ENCODE data around the gene DNMT3A. TPM values are rescaled to one million over a fixed set of nuclear protein-coding genes. Genes with fewer than 3 reads are reported as not detected.
A peak's percentile ranks its signal among the peaks of the same experiment; 100 is the strongest.

DNMT3A gene
- total RNA-seq (10 to 100 TPM; 16.4 to 30.2 (median 18.3) TPM), polyA plus RNA-seq (10 to 100 TPM in 1 of 3 donors, 1 to 10 TPM in 2; 4.4 to 21.1 (median 4.8) TPM)

DNA sequence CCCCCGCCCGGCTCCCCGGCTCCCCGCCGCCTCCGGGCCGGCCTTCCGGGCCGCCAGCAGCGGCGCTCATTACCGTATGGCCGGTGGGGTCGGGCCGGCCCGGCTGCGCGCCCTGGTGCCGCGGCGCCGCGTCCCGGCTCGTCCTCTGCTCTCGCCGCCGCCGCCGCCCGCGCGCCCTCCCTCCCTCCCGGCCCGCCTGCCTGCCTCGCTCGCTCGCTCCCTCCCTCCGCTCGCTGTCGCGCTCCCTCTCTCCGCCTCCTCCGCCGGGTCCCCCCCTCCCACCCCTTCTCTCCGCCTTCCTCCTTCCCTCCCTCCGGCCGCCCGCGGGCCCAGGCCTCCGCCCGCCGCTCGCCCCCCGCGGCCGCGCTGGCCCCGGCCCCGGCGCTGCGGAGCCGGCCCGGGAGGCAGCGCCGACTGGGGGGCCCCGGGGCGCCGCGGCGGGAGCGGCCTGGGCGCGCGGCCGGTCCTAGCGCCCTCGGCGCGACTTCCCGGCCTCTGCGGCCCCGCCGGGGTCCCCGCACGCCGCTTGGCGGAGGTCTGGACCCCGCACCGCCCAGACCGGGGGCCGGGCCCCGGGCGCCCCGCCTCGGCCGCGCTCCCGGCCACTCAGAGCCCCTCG is at the start of gene DNMT3A:
TSS of gene DNMT3A (minus strand) at position 173 of the 619 bp plus-strand sequence. CDS start 27,941 bp downstream, outside the sequence.
- Histone ChIP-seq H3K4me1 (peaks cover 0 to 44% (median 36%) of the 10 kb centered on the region in 4 donors), H3K4me3 (peak within 1 kb of the TSS; percentile 62 to 89 (median 76)), H3K9me3 (no peaks in the 10 kb centered on the region), H3K27me3 (no peaks in the 10 kb centered on the region), H3K36me3 (no peaks in the 10 kb centered on the region), H3K27ac (peak within 1 kb of the TSS; percentile 87 to 93 (median 92))
- TF ChIP-seq POLR2A (IDR thresholded peaks at IDR 0.05) (no peak), POLR2AphosphoS5 (IDR thresholded peaks at IDR 0.05) (no peak), EP300 (IDR thresholded peaks at IDR 0.05) (no peak)
- TF ChIP-seq, protein P1, sequence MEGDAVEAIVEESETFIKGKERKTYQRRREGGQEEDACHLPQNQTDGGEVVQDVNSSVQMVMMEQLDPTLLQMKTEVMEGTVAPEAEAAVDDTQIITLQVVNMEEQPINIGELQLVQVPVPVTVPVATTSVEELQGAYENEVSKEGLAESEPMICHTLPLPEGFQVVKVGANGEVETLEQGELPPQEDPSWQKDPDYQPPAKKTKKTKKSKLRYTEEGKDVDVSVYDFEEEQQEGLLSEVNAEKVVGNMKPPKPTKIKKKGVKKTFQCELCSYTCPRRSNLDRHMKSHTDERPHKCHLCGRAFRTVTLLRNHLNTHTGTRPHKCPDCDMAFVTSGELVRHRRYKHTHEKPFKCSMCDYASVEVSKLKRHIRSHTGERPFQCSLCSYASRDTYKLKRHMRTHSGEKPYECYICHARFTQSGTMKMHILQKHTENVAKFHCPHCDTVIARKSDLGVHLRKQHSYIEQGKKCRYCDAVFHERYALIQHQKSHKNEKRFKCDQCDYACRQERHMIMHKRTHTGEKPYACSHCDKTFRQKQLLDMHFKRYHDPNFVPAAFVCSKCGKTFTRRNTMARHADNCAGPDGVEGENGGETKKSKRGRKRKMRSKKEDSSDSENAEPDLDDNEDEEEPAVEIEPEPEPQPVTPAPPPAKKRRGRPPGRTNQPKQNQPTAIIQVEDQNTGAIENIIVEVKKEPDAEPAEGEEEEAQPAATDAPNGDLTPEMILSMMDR (IDR thresholded peaks at IDR 0.05), result no peak
- intact Hi-C loops (cut with DNase I), result loop anchor here (1.0 to 5.0 kb wide), 3 partner anchors 35 to 65 kb away; no protein-coding TSS in a partner anchor
- 1% methylated on average over 100 of the region's 100 CpGs for WGBS, 2 donors
- DNase-seq, result peak; percentile 88

DNA sequence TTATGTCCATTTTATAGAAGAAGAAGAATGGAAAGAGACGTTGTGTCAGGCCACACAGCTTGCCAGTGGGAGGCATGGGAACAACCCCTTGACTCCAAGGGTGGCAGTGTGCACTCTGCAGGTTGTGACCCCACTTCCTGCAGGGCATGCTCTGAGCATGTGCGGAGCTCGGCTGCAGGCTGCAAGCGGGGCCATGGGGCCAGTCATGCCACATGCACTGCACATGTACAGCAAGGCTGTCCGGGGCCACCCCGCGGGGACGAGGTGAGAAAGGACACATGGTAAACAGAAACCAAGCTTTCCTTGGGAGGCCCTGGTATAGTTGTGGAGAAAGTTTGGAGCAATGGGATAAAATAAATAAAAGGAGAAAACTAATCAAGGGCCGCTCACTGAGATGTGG is 47.4 kb upstream of the DNMT3A start:
- 97% methylated on average over 9 of the region's 9 CpGs for WGBS, 2 donors
- TF ChIP-seq, protein P1 (IDR thresholded peaks at IDR 0.05), result no peak
- no peak for TF ChIP-seq POLR2A (IDR thresholded peaks at IDR 0.05)
- H3K27me3 ChIP-seq, result no peaks in the 10 kb centered on the region
- intact Hi-C loops (cut with DNase I), result no loop called here
- H3K4me1 ChIP-seq, result no peaks in the 10 kb centered on the region
- DNase-seq, result no peak
- no peaks in the 10 kb centered on the region for H3K36me3 ChIP-seq
- H3K9me3 ChIP-seq, result no peaks in the 10 kb centered on the region
- H3K27ac ChIP-seq, result no peak overlapping the region
- no peak overlapping the region for H3K4me3 ChIP-seq

DNA sequence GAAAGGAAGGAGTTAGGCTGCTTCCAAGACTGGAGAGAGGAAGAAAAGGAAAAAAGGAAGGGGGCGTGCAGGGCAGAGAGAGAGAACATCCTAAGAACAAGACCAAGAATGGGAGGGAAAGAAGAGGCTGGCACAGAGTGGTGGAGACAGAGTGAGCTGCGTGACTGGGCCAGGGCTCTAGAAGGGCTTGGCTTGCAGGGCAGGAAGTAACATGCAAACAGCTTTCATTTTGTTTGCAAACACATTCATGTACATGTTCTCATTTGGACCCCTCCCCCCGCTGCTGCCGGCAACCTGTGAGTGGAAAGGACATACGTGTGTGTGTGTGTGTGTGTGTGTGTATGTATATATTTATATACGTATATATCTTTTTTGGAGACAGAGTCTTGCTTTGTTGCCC is 46.8 kb upstream of the DNMT3A start:
- Histone ChIP-seq H3K4me3 (no peak overlapping the region), H3K27me3 (no peaks in the 10 kb centered on the region), H3K9me3 (no peaks in the 10 kb centered on the region), H3K36me3 (no peaks in the 10 kb centered on the region), H3K27ac (no peak overlapping the region), H3K4me1 (no peaks in the 10 kb centered on the region)
- intact Hi-C loops (cut with DNase I), result no loop called here
- WGBS, 2 donors, result 76 to 84% methylated on average over 6 of the region's 6 CpGs
- no peak for DNase-seq
- no peak for TF ChIP-seq POLR2AphosphoS5 (IDR thresholded peaks at IDR 0.05)
- no peak for TF ChIP-seq EP300 (IDR thresholded peaks at IDR 0.05)
- TF ChIP-seq POLR2A (IDR thresholded peaks at IDR 0.05), result no peak
- TF ChIP-seq, protein P1 (IDR thresholded peaks at IDR 0.05), result no peak

DNA sequence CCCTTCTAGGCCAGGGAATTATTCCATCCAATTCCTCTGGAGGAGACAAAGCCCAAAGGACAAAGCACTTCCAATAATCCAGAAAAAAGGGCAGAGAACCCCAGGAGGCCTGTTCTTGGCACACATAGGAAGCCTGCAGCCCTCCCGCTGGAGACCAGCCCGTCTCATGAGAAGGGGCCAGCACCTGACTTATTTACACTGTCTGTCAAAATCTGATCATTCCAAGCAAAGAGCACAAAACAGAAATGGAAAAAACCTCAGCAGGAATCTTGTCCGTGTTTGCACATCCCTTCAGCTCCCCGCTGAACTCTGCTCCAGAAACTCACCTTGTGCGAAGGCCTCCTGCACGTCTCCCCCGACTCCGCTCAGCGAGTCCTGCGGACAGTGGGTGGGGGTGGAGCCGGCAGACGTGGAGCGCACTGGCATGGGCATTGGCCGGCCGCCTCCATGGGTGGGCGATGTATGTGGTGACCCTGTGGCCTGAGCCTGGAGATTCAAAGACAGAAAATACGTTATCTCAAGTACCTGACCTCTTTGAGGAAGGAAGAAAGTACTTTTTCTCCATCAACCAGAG is 46.2 kb upstream of the DNMT3A start:
- Histone ChIP-seq H3K27ac (no peak overlapping the region), H3K36me3 (no peaks in the 10 kb centered on the region), H3K9me3 (no peaks in the 10 kb centered on the region), H3K27me3 (no peaks in the 10 kb centered on the region), H3K4me1 (no peaks in the 10 kb centered on the region), H3K4me3 (no peak overlapping the region)
- DNase-seq, result no peak
- 92 to 96% methylated on average over 17 of the region's 17 CpGs for WGBS, 2 donors
- intact Hi-C loops (cut with DNase I), result no loop called here
- TF ChIP-seq POLR2AphosphoS5 (IDR thresholded peaks at IDR 0.05) (no peak), POLR2A (IDR thresholded peaks at IDR 0.05) (no peak), EP300 (IDR thresholded peaks at IDR 0.05) (no peak)
- TF ChIP-seq, protein P1 (IDR thresholded peaks at IDR 0.05), result no peak

Measured in sigmoid colon (tissue), 7 donors.